Nephron (organoid): ENCODE results near the gene RBBP8NL.

Experiments
- H3K27ac Mint-ChIP-seq, 3 experiments: 2 replicates each; pipeline ENCODE4 v1.8.0; 2020; ENCODE audit warnings: mixed read lengths in 3 of 3, mild to moderate bottlenecking in 2 of 3, moderate library complexity in 1 of 3
- H3K27me3 Mint-ChIP-seq: 2 replicates; pipeline ENCODE4 v1.8.0; 2021; ENCODE audit warnings: low read depth, mild to moderate bottlenecking, moderate library complexity, mixed read lengths
- H3K36me3 Mint-ChIP-seq: 2 replicates; pipeline ENCODE4 v1.8.0; 2020; ENCODE audit warnings: low read depth, mixed read lengths
- H3K4me1 Mint-ChIP-seq: 2 replicates; pipeline ENCODE4 v1.8.0; 2020; ENCODE audit warnings: mixed read lengths
- H3K4me3 Mint-ChIP-seq, 3 experiments: 2 replicates each; pipeline ENCODE4 v1.8.0; 2020; ENCODE audit warnings: mild to moderate bottlenecking in 3 of 3, mixed read lengths in 3 of 3, moderate library complexity in 2 of 3
- H3K9me3 Mint-ChIP-seq: 2 replicates; pipeline ENCODE4 v1.8.0; 2020; ENCODE audit warnings: mixed read lengths
- CTCF ChIP-seq, 3 experiments: fragments of 200-600 bp; sonication (generic); IDR thresholded peaks; one replicate each; pipeline ENCODE4 v1.5.0; 2021; ENCODE audit warnings: antibody characterized with exemption in 3 of 3; ENCODE audit not compliant: unreplicated experiment in 3 of 3

RBBP8NL gene

GRCh38 chr20:62423326-62423706 lies 4.0 kb downstream of the RBBP8NL start:
- peaks cover 2% of the 10 kb centered on the region for H3K9me3 Mint-ChIP-seq
- no peak for TF ChIP-seq CTCF (IDR thresholded peaks at IDR 0.05; ENCODE audit: unreplicated experiment in 3 of 3)
- H3K27me3 Mint-ChIP-seq: peaks cover 10% of the 10 kb centered on the region
- no peak overlapping the region for H3K27ac Mint-ChIP-seq
- no peaks in the 10 kb centered on the region for H3K36me3 Mint-ChIP-seq
- H3K4me1 Mint-ChIP-seq: no peaks in the 10 kb centered on the region
- H3K4me3 Mint-ChIP-seq: no peak overlapping the region

- Mint-ChIP-seq H3K9me3 (peaks cover 2% of the 10 kb centered on the region), H3K27ac (no peak overlapping the region), H3K4me3 (no peak overlapping the region), H3K27me3 (peaks cover 10% of the 10 kb centered on the region), H3K4me1 (no peaks in the 10 kb centered on the region), H3K36me3 (no peaks in the 10 kb centered on the region)
- TF ChIP-seq CTCF (IDR thresholded peaks at IDR 0.05; ENCODE audit: unreplicated experiment in 3 of 3): no peak
Measured at GRCh38 chr20:62422636-62423325, 4.6 kb downstream of the RBBP8NL start.

GRCh38 chr20:62421716-62421990 lies 5.7 kb downstream of the RBBP8NL start:
- no peak for TF ChIP-seq CTCF (IDR thresholded peaks at IDR 0.05; ENCODE audit: unreplicated experiment in 3 of 3)
- no peak overlapping the region for H3K27ac Mint-ChIP-seq
- H3K9me3 Mint-ChIP-seq: peaks cover 2% of the 10 kb centered on the region
- H3K36me3 Mint-ChIP-seq: no peaks in the 10 kb centered on the region
- no peak overlapping the region for H3K4me3 Mint-ChIP-seq
- H3K4me1 Mint-ChIP-seq: no peaks in the 10 kb centered on the region
- peaks cover 10% of the 10 kb centered on the region for H3K27me3 Mint-ChIP-seq

GRCh38 chr20:62420846-62421715 lies 6.3 kb downstream of the RBBP8NL start:
- no peaks in the 10 kb centered on the region for H3K4me1 Mint-ChIP-seq
- TF ChIP-seq CTCF (IDR thresholded peaks at IDR 0.05; ENCODE audit: unreplicated experiment in 3 of 3): no peak
- peaks cover 10% of the 10 kb centered on the region for H3K27me3 Mint-ChIP-seq
- no peaks in the 10 kb centered on the region for H3K36me3 Mint-ChIP-seq
- peaks cover 2% of the 10 kb centered on the region for H3K9me3 Mint-ChIP-seq
- peak overlapping the region in 1 of 3 experiments; percentile 36 for H3K4me3 Mint-ChIP-seq
- peak overlapping the region in 1 of 3 experiments; percentile 48 for H3K27ac Mint-ChIP-seq

GRCh38 chr20:62419759-62420158 lies 7.6 kb downstream of the RBBP8NL start:
- Mint-ChIP-seq H3K27ac (no peak overlapping the region), H3K4me3 (no peak overlapping the region), H3K9me3 (peaks cover 2% of the 10 kb centered on the region), H3K4me1 (no peaks in the 10 kb centered on the region), H3K36me3 (no peaks in the 10 kb centered on the region), H3K27me3 (peaks cover 8% of the 10 kb centered on the region)
- TF ChIP-seq CTCF (IDR thresholded peaks at IDR 0.05; ENCODE audit: unreplicated experiment in 3 of 3): no peak
